HCT116 (cell line): Measurements from ENCODE around the gene ANXA10. TPM values are rescaled to one million over a fixed set of nuclear protein-coding genes. Genes with fewer than 3 reads are reported as not detected.

ENCODE experiments used
- ATAC-seq: fragments of 200-7000 bp; cut with Tn5 transposase; 2 replicates; pipeline ENCODE4 v1.9.1; 2020; ENCODE audit warnings: mild to moderate bottlenecking, moderate library complexity
- BruUV-seq: library from RNA; stranded (reverse); fragments of 400-500 nt; replicated peaks from 2 replicates; lab custom pipeline; 2021; lab: Mats Ljungman, UMichigan
- CTCF ChIA-PET: fragments of 300-600 bp; sonication (Branson Sonifier 250); formaldehyde crosslinking; loops from one replicate; lab custom pipeline; 2021; ENCODE audit warnings: antibody characterized with exemption; lab: Charles Lee
- POLR2A ChIA-PET: fragments of 300-600, 350-600 bp; sonication (Branson Sonifier 250); formaldehyde crosslinking; loops from one replicate; lab custom pipeline; 2021; ENCODE audit warnings: antibody characterized with exemption; lab: Charles Lee
- RAD21 ChIA-PET, 2 experiments: fragments of 300-600 bp; sonication (Branson Sonifier 250); formaldehyde crosslinking; loops; one replicate each; lab custom pipeline; 2023; ENCODE audit warnings: low total read pairs in 2 of 2; ENCODE audit not compliant: uncharacterized antibody in 2 of 2, unreplicated experiment in 2 of 2, low non-redundant PET in 1 of 2; lab: Charles Lee
- DNase-seq: peaks from one replicate; pipeline ENCODE4 v3.0.0-alpha.2; 2010; ENCODE audit warnings: low read depth, low spot score
- H2AFZ ChIP-seq: fragments of 200-600 bp; shearing (Covaris generic), sonication (generic); 2 replicates; pipeline ENCODE4 v1.6.1; 2017; ENCODE audit warnings: low read depth, mixed run types, mixed read lengths, antibody characterized with exemption, low read length; ENCODE audit not compliant: poor library complexity, severe bottlenecking
- H3K27ac ChIP-seq: 2 replicates; pipeline ENCODE4 v1.5.1; 2012; ENCODE audit warnings: low read depth, low read length
- H3K27me3 ChIP-seq: fragments of 200-600 bp; sonication (generic); 2 replicates; pipeline ENCODE4 v1.6.1; 2016; ENCODE audit warnings: mixed run types, low read length, mixed read lengths; ENCODE audit not compliant: insufficient read depth
- H3K36me3 ChIP-seq, 2 experiments: fragments of 200-500 bp in 1 of 2; fragments of 200-600 bp in 1 of 2; sonication (Bioruptor generic) in 1 of 2; sonication (generic) in 1 of 2; 2 replicates each; pipeline versions ENCODE4 v1.5.1 to v1.6.1; 2014 to 2016; ENCODE audit warnings: low read length in 2 of 2, inconsistent platforms in 1 of 2, mixed read lengths in 1 of 2, mixed run types in 1 of 2; ENCODE audit not compliant: insufficient read depth in 2 of 2, control insufficient read depth in 1 of 2
- H3K4me1 ChIP-seq, 2 experiments: fragments of 200-600 bp in 1 of 2; sonication (generic) in 1 of 2; 2 replicates each; pipeline versions ENCODE4 v1.5.1 to v1.6.1; 2012 to 2017; ENCODE audit warnings: low read length in 2 of 2, inconsistent platforms in 1 of 2, mild to moderate bottlenecking in 1 of 2, mixed read lengths in 1 of 2, mixed run types in 1 of 2, moderate library complexity in 1 of 2; ENCODE audit not compliant: insufficient read depth in 2 of 2, control insufficient read depth in 1 of 2
- H3K4me2 ChIP-seq: fragments of 200-600 bp; sonication (generic); 2 replicates; pipeline ENCODE4 v1.6.1; 2017; ENCODE audit warnings: mixed run types, low read length, mixed read lengths
- H3K4me3 ChIP-seq, 2 experiments: fragments of 200-600 bp in 1 of 2; sonication (generic) in 1 of 2; replicated peaks in 1 of 2; 2 replicates each; pipeline ENCODE4 v1.5.1; 2011 to 2016; ENCODE audit warnings: low read length in 2 of 2, control low read depth in 1 of 2, low read depth in 1 of 2, mild to moderate bottlenecking in 1 of 2, mixed read lengths in 1 of 2, mixed run types in 1 of 2
- H3K79me2 ChIP-seq: fragments of 200-600 bp; sonication (generic); 2 replicates; pipeline ENCODE4 v1.6.1; 2017; ENCODE audit warnings: mild to moderate bottlenecking, mixed run types, low read length, moderate library complexity, mixed read lengths; ENCODE audit not compliant: insufficient read depth
- H3K9ac ChIP-seq: fragments of 200-600 bp; sonication (generic); 2 replicates; pipeline ENCODE4 v1.6.1; 2016; ENCODE audit warnings: low read length, mixed read lengths
- H3K9me2 ChIP-seq: fragments of 200-600 bp; sonication (generic), shearing (Covaris generic); 2 replicates; pipeline ENCODE4 v1.6.1; 2017; ENCODE audit warnings: mixed run types, mild to moderate bottlenecking, moderate library complexity; ENCODE audit not compliant: insufficient read depth
- H3K9me3 ChIP-seq, 2 experiments: fragments of 200-500 bp in 1 of 2; fragments of 200-600 bp in 1 of 2; sonication (Bioruptor generic) in 1 of 2; sonication (generic) in 1 of 2; 2 replicates each; pipeline ENCODE4 v1.6.1; 2014 to 2017; ENCODE audit warnings: low read length in 2 of 2, mixed read lengths in 2 of 2, inconsistent platforms in 1 of 2, low read depth in 1 of 2, mild to moderate bottlenecking in 1 of 2, mixed run types in 1 of 2, moderate library complexity in 1 of 2; ENCODE audit not compliant: control insufficient read depth in 1 of 2, insufficient read depth in 1 of 2
- H4K20me1 ChIP-seq: fragments of 200-600 bp; sonication (generic), shearing (Covaris generic); 2 replicates; pipeline ENCODE4 v1.6.1; 2017; ENCODE audit warnings: mixed run types, mild to moderate bottlenecking, moderate library complexity; ENCODE audit not compliant: insufficient read depth
- CBX3 ChIP-seq: IDR thresholded peaks from 2 replicates; pipeline ENCODE4 v1.6.1; 2012; ENCODE audit warnings: low read depth
- CEBPB ChIP-seq: IDR thresholded peaks from 2 replicates; pipeline ENCODE4 v1.6.1; 2012; ENCODE audit warnings: low read depth
- ELF1 ChIP-seq: IDR thresholded peaks from 2 replicates; pipeline ENCODE4 v1.6.1; 2012; ENCODE audit warnings: low read depth, borderline replicate concordance
- EZH2phosphoT487 ChIP-seq: fragments of 200-600 bp; IDR thresholded peaks from 2 replicates; pipeline ENCODE4 v1.6.1; 2018; ENCODE audit warnings: antibody characterized with exemption, borderline replicate concordance
- FOSL1 ChIP-seq: IDR thresholded peaks from 2 replicates; pipeline ENCODE4 v1.6.1; 2012; ENCODE audit warnings: low read depth
- JUND ChIP-seq: IDR thresholded peaks from 2 replicates; pipeline ENCODE4 v1.6.1; 2012
- MAX ChIP-seq: IDR thresholded peaks from 2 replicates; pipeline ENCODE4 v1.6.1; 2012
- POLR2A ChIP-seq: IDR thresholded peaks from 2 replicates; pipeline ENCODE4 v1.7.0; 2011; ENCODE audit warnings: borderline replicate concordance; ENCODE audit not compliant: insufficient read depth, insufficient read length; ENCODE audit errors: extremely low read depth
- REST ChIP-seq: IDR thresholded peaks from 2 replicates; pipeline ENCODE4 v1.6.1; 2012; ENCODE audit warnings: low read depth
- SIN3A ChIP-seq: IDR thresholded peaks from 2 replicates; pipeline ENCODE4 v1.6.1; 2012; ENCODE audit warnings: low read depth
- SRF ChIP-seq: IDR thresholded peaks from 2 replicates; pipeline ENCODE4 v1.6.1; 2012; ENCODE audit warnings: low read depth
- ZBTB33 ChIP-seq: IDR thresholded peaks from 2 replicates; pipeline ENCODE4 v1.6.1; 2011; ENCODE audit warnings: mild to moderate bottlenecking, low read length, moderate library complexity; ENCODE audit not compliant: insufficient replicate concordance; ENCODE audit errors: extremely low read depth
- ZFX ChIP-seq: fragments of 450-650 bp; IDR thresholded peaks from 2 replicates; pipeline ENCODE4 v1.6.1; 2017
- ZNF274 ChIP-seq: fragments of 200-500 bp; sonication (Bioruptor generic); IDR thresholded peaks from 2 replicates; pipeline ENCODE4 v1.6.1; 2014; ENCODE audit warnings: mild to moderate bottlenecking, low read depth, low read length, inconsistent platforms
- intact Hi-C: fragments of 100-400 bp; cut with micrococcal nuclease; formaldehyde crosslinking; loops from 2 replicates; pipeline ENCODE4 v1.10.0; 2022
- total RNA-seq: library from RNA; stranded (reverse); gene quantifications from one replicate; pipeline ENCODE4 v1.2.1, GENCODE V29; 2021; ENCODE audit not compliant: unreplicated experiment

ANXA10 gene
- total RNA-seq, 1 experiment from 2014 or later, result 15.1 TPM

- Histone ChIP-seq H3K9ac (no peak overlapping the region), H3K4me3 (no peak overlapping the region), H3K27me3 (no peaks in the 10 kb centered on the region), H3K9me3 (no peaks in the 10 kb centered on the region), H3K79me2 (no peaks in the 10 kb centered on the region), H2AFZ (no peak overlapping the region), H4K20me1 (no peaks in the 10 kb centered on the region), H3K4me2 (no peak overlapping the region), H3K9me2 (no peaks in the 10 kb centered on the region), H3K27ac (no peak overlapping the region), H3K4me1 (no peaks in the 10 kb centered on the region), H3K36me3 (no peaks in the 10 kb centered on the region)
- no TSS peak for BruUV-seq
- TF ChIP-seq ELF1 (no peak), FOSL1 (no peak), SIN3A (no peak), MAX (no peak), REST (no peak), CEBPB (no peak), CBX3 (no peak), EZH2phosphoT487 (no peak), JUND (no peak), ZBTB33 (no peak), POLR2A (no peak), ZFX (no peak), ZNF274 (no peak), SRF (no peak)
- intact Hi-C loops, result no loop called here
- no peak for ATAC-seq
- DNase-seq, result no peak
- ChIA-PET POLR2A (no interaction called here), RAD21 (no interaction called here), CTCF (no interaction called here)
Measured at GRCh38 chr4:168177546-168178149, 85.3 kb downstream of the ANXA10 start.
